Measurements from ENCODE around the gene SARDH.

The SARDH gene

GRCh38 chr9:133733796-133734533 is 4.2 kb downstream of the SARDH start:
- no peak for DNase-seq (ENCODE audit: low read depth in 1 of 2, low spot score in 1 of 2)

- no peak for DNase-seq (ENCODE audit: low read depth in 1 of 2, low spot score in 1 of 2)
Observed at GRCh38 chr9:133733421-133733795, 4.7 kb downstream of the SARDH start.

GRCh38 chr9:133732639-133733408 is 5.3 kb downstream of the SARDH start:
- no peak for DNase-seq (ENCODE audit: low read depth in 1 of 2, low spot score in 1 of 2)

GRCh38 chr9:133731876-133732638 is 6.1 kb downstream of the SARDH start:
- no peak for DNase-seq (ENCODE audit: low read depth in 1 of 2, low spot score in 1 of 2)

GRCh38 chr9:133730994-133731715 is 7.0 kb downstream of the SARDH start:
- no peak for DNase-seq (ENCODE audit: low read depth in 1 of 2, low spot score in 1 of 2)

- no peak for DNase-seq (ENCODE audit: low read depth in 1 of 2, low spot score in 1 of 2)
Observed at GRCh38 chr9:133729617-133730281, 8.4 kb downstream of the SARDH start.

GRCh38 chr9:133728856-133729616 is 9.1 kb downstream of the SARDH start:
- DNase-seq (ENCODE audit: low read depth in 1 of 2, low spot score in 1 of 2), result no peak

GRCh38 chr9:133727876-133728441 is 10.2 kb downstream of the SARDH start:
- no peak for DNase-seq (ENCODE audit: low read depth in 1 of 2, low spot score in 1 of 2)

- DNase-seq (ENCODE audit: low read depth in 1 of 2, low spot score in 1 of 2), result no peak
Observed at GRCh38 chr9:133727277-133727875, 10.8 kb downstream of the SARDH start.

GRCh38 chr9:133726401-133727276 is 11.5 kb downstream of the SARDH start:
- DNase-seq (ENCODE audit: low read depth in 1 of 2, low spot score in 1 of 2), result peak; percentile 37 to 49

- no peak for DNase-seq (ENCODE audit: low read depth in 1 of 2, low spot score in 1 of 2)
Observed at GRCh38 chr9:133725886-133726285, 12.3 kb downstream of the SARDH start.

- no peak for DNase-seq (ENCODE audit: low read depth in 1 of 2, low spot score in 1 of 2)
Observed at GRCh38 chr9:133718563-133719315, 19.4 kb downstream of the SARDH start.

- no peak for DNase-seq (ENCODE audit: low read depth in 1 of 2, low spot score in 1 of 2)
Observed at GRCh38 chr9:133717113-133718031, 20.8 kb downstream of the SARDH start.

GRCh38 chr9:133716564-133717112 is 21.5 kb downstream of the SARDH start:
- no peak for DNase-seq (ENCODE audit: low read depth in 1 of 2, low spot score in 1 of 2)

GRCh38 chr9:133715866-133716563 is 22.1 kb downstream of the SARDH start:
- DNase-seq (ENCODE audit: low read depth in 1 of 2, low spot score in 1 of 2), result no peak

Measured in stimulated activated CD4-positive, alpha-beta T cell treated with anti-CD3 and anti-CD28 coated beads, Interleukin-15, amount 100 ng/mL, for 1 hour (primary cell).